ENCODE data around the gene ZNF394. TPM values are rescaled to one million over a fixed set of nuclear protein-coding genes. Genes with fewer than 3 reads are reported as not detected.
"Not testable (repeated sequence)": the region's sequence is repeated elsewhere in the genome, so short reads cannot be mapped to it uniquely, and the experiment has no call there.

ZNF394 gene
- total RNA-seq, 1 donor from 2014 or later = 32.9 TPM

- Histone ChIP-seq H3K27ac (no peak overlapping the region), H3K36me3 (peaks cover 87% of the 10 kb centered on the region), H3K9me3 (no peaks in the 10 kb centered on the region), H3K4me1 (no peaks in the 10 kb centered on the region), H3K27me3 (ENCODE audit: low read depth) (no peaks in the 10 kb centered on the region), H3K4me3 (no peak overlapping the region)
- DNase-seq = no peak
- ATAC-seq = no peak
- intact Hi-C loops (cut with DNase I) = no loop called here
- TF ChIP-seq CTCF (IDR thresholded peaks at IDR 0.05) = no peak
Measured at GRCh38 chr7:99521399-99521798, 21.3 kb upstream of the ZNF394 start.

- no peaks in the 10 kb centered on the region for H3K9me3 ChIP-seq
- no peaks in the 10 kb centered on the region for H3K27me3 ChIP-seq (ENCODE audit: low read depth)
- no peaks in the 10 kb centered on the region for H3K4me1 ChIP-seq
- DNase-seq (no peak), ATAC-seq (no peak)
- intact Hi-C loops (cut with DNase I) = no loop called here
- no peak overlapping the region for H3K4me3 ChIP-seq
- no peak for TF ChIP-seq CTCF (IDR thresholded peaks at IDR 0.05)
- peaks cover 85% of the 10 kb centered on the region for H3K36me3 ChIP-seq
- no peak overlapping the region for H3K27ac ChIP-seq
Measured at GRCh38 chr7:99514050-99514449, 14.0 kb upstream of the ZNF394 start.

GRCh38 chr7:99505324-99505662 is 5.2 kb upstream of the ZNF394 start:
- DNase-seq = no peak
- Histone ChIP-seq H3K36me3 (peaks cover 7% of the 10 kb centered on the region), H3K4me1 (peaks cover 41% of the 10 kb centered on the region), H3K27me3 (ENCODE audit: low read depth) (no peaks in the 10 kb centered on the region), H3K9me3 (no peaks in the 10 kb centered on the region), H3K27ac (peak overlapping the region; percentile 92), H3K4me3 (peak overlapping the region; percentile 85)
- TF ChIP-seq CTCF (IDR thresholded peaks at IDR 0.05) = no peak
- no peak for ATAC-seq
- intact Hi-C loops (cut with DNase I) = no loop called here

- H3K4me3 ChIP-seq = peak within 1 kb of the TSS; percentile 85
- H3K36me3 ChIP-seq = peaks cover 1% of the 10 kb centered on the region
- H3K9me3 ChIP-seq = no peaks in the 10 kb centered on the region
- no peaks in the 10 kb centered on the region for H3K27me3 ChIP-seq (ENCODE audit: low read depth)
- ATAC-seq (peak; percentile 96), DNase-seq (peak; percentile 99)
- H3K4me1 ChIP-seq = peaks cover 41% of the 10 kb centered on the region
- no peak for TF ChIP-seq CTCF (IDR thresholded peaks at IDR 0.05)
- peak within 1 kb of the TSS; percentile 92 for H3K27ac ChIP-seq
- intact Hi-C loops (cut with DNase I) = no loop called here
Measured at GRCh38 chr7:99504603-99505323, 4.7 kb upstream of the ZNF394 start, which contains the start of gene ZKSCAN5. TSS of gene ZKSCAN5 (plus strand) at chr7:99504662. CDS start at chr7:99506045, 1,383 bp downstream.

DNA sequence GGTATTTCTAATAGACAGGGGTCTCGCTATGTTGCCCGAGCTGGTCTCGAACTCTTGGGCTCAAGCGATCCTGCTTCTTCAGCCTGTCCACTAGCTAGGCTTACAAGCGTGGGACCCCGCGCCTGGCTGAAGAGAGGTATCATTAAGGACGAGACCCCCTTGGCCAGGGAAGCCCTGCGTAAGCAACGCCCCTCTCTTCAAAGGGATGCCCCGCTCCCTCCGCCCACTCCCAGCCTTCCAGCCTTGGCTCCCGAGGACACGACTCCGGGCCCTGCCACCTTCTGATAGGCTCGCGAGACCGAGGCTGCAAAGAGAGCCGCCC is 4.2 kb upstream of the ZNF394 start:
- H3K4me1 ChIP-seq = peaks cover 41% of the 10 kb centered on the region
- TF ChIP-seq CTCF (IDR thresholded peaks at IDR 0.05) = no peak
- peak overlapping the region; percentile 92 for H3K27ac ChIP-seq
- H3K36me3 ChIP-seq = no peaks in the 10 kb centered on the region
- no peaks in the 10 kb centered on the region for H3K27me3 ChIP-seq (ENCODE audit: low read depth)
- no peaks in the 10 kb centered on the region for H3K9me3 ChIP-seq
- DNase-seq (no peak), ATAC-seq (no peak)
- peak overlapping the region; percentile 85 for H3K4me3 ChIP-seq
- intact Hi-C loops (cut with DNase I) = no loop called here

GRCh38 chr7:99501236-99501635 is 1.2 kb upstream of the ZNF394 start:
- H3K27ac ChIP-seq; H3K27me3 ChIP-seq (ENCODE audit: low read depth); DNase-seq; intact Hi-C loops (cut with DNase I); H3K9me3 ChIP-seq; ATAC-seq: not testable (repeated sequence)
- H3K36me3 ChIP-seq = peaks cover 23% of the 10 kb centered on the region
- peak overlapping the region; percentile 94 for H3K4me3 ChIP-seq
- peaks cover 40% of the 10 kb centered on the region for H3K4me1 ChIP-seq
